ENCODE results near the gene STK33.

STK33 gene

GRCh38 chr11:8603696-8604077, 9.7 kb upstream of the STK33 start:
- DNase-seq (ENCODE audit: low read depth), result no peak

- no peak for DNase-seq (ENCODE audit: low read depth)
These were observed 7.5 kb upstream of the STK33 start for GRCh38 chr11:8601376-8602133.

- DNase-seq (ENCODE audit: low read depth), result no peak
These were observed 4.5 kb upstream of the STK33 start for GRCh38 chr11:8598506-8598905.

GRCh38 chr11:8597182-8597581, 3.2 kb upstream of the STK33 start:
- DNase-seq (ENCODE audit: low read depth), result peak; percentile 28

GRCh38 chr11:8596504-8597046, 2.5 kb upstream of the STK33 start:
- no peak for DNase-seq (ENCODE audit: low read depth)

GRCh38 chr11:8593455-8593854, 573 bp downstream of the STK33 start:
- no peak for DNase-seq (ENCODE audit: low read depth)

GRCh38 chr11:8587915-8588314, 6.1 kb downstream of the STK33 start:
- no peak for DNase-seq (ENCODE audit: low read depth)

- DNase-seq (ENCODE audit: low read depth), result no peak
These were observed 7.2 kb downstream of the STK33 start for GRCh38 chr11:8586805-8587204.

- no peak for DNase-seq (ENCODE audit: low read depth)
These were observed 7.8 kb downstream of the STK33 start for GRCh38 chr11:8586184-8586583.

- DNase-seq (ENCODE audit: low read depth), result no peak
These were observed 9.5 kb downstream of the STK33 start for GRCh38 chr11:8584511-8584910.

- DNase-seq (ENCODE audit: low read depth), result no peak
These were observed 9.9 kb downstream of the STK33 start for GRCh38 chr11:8584082-8584481.

GRCh38 chr11:8581300-8581699, 12.7 kb downstream of the STK33 start:
- DNase-seq (ENCODE audit: low read depth), result no peak

- no peak for DNase-seq (ENCODE audit: low read depth)
These were observed 16.0 kb downstream of the STK33 start for GRCh38 chr11:8577791-8578581.

- no peak for DNase-seq (ENCODE audit: low read depth)
These were observed 19.2 kb downstream of the STK33 start for GRCh38 chr11:8574798-8575197.

- DNase-seq (ENCODE audit: low read depth), result no peak
These were observed 20.3 kb downstream of the STK33 start for GRCh38 chr11:8573777-8574176.

GRCh38 chr11:8567602-8568198, 26.3 kb downstream of the STK33 start:
- peak; percentile 14 for DNase-seq (ENCODE audit: low read depth)

- DNase-seq (ENCODE audit: low read depth), result peak; percentile 42
These were observed 27.3 kb downstream of the STK33 start for GRCh38 chr11:8566613-8567210.

- DNase-seq (ENCODE audit: low read depth), result no peak
These were observed 29.5 kb downstream of the STK33 start for GRCh38 chr11:8564526-8564925.

GRCh38 chr11:8561461-8561860, 32.6 kb downstream of the STK33 start:
- DNase-seq (ENCODE audit: low read depth), result no peak

GRCh38 chr11:8558436-8558835, 35.6 kb downstream of the STK33 start:
- no peak for DNase-seq (ENCODE audit: low read depth)

GRCh38 chr11:8545698-8546366, 48.2 kb downstream of the STK33 start:
- DNase-seq (ENCODE audit: low read depth), result no peak

GRCh38 chr11:8544807-8545206, 49.2 kb downstream of the STK33 start:
- no peak for DNase-seq (ENCODE audit: low read depth)
